Neural progenitor cell (in vitro differentiated cells): ENCODE measurements around the gene OVOL1.

ENCODE experiments used
- CTCF ChIP-seq: fragments of 200-600 bp; sonication (generic); IDR thresholded peaks from 2 replicates; pipeline ENCODE4 v1.5.1; 2017; ENCODE audit warnings: antibody characterized with exemption, mild to moderate bottlenecking
- EZH2 ChIP-seq: fragments of 200-600 bp; sonication (generic); IDR thresholded peaks from 2 replicates; pipeline ENCODE4 v1.6.1; 2017; ENCODE audit warnings: antibody characterized with exemption, mild to moderate bottlenecking, moderate library complexity
- EZH2phosphoT487 ChIP-seq: fragments of 200-600 bp; sonication (generic); IDR thresholded peaks from 2 replicates; pipeline ENCODE4 v1.6.1; 2017; ENCODE audit warnings: antibody characterized with exemption

DNA sequence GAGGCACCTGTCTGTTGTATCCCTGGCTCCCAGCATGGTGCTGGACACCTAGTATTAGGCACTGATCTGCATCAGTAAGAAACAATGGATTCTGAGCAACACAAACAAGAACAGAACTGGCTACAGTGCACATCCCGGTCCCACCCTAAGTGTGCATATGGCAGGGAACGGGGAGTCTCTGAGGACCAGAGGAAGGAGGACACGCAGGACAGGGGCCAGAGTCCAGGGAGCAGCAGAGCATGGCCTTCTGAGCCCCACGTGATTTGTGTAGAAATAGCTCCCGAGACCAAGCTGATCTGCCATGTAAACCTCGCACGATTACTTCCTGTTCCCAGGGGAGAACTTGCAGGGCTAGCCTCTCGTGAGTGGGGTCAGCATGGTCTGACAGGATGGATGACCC lies 34.2 kb downstream of the OVOL1 start:
- no peak for TF ChIP-seq CTCF
- TF ChIP-seq EZH2: no peak
- no peak for TF ChIP-seq EZH2phosphoT487
